UCSD-AML1 (cell line): Measurements from ENCODE around the gene LTF.
"Not testable (repeated sequence)": the region's sequence is repeated elsewhere in the genome, so short reads cannot be mapped to it uniquely, and the experiment has no call there.

ENCODE experiments used
- DNase-seq: peaks from one replicate; lab custom pipeline; 2025; ENCODE audit not compliant: unreplicated experiment; lab: John Stamatoyannopoulos, UW

LTF gene

GRCh38 chr3:46447228-46447985 lies 17.3 kb downstream of the LTF start:
- DNase-seq: peak; percentile 55

DNA sequence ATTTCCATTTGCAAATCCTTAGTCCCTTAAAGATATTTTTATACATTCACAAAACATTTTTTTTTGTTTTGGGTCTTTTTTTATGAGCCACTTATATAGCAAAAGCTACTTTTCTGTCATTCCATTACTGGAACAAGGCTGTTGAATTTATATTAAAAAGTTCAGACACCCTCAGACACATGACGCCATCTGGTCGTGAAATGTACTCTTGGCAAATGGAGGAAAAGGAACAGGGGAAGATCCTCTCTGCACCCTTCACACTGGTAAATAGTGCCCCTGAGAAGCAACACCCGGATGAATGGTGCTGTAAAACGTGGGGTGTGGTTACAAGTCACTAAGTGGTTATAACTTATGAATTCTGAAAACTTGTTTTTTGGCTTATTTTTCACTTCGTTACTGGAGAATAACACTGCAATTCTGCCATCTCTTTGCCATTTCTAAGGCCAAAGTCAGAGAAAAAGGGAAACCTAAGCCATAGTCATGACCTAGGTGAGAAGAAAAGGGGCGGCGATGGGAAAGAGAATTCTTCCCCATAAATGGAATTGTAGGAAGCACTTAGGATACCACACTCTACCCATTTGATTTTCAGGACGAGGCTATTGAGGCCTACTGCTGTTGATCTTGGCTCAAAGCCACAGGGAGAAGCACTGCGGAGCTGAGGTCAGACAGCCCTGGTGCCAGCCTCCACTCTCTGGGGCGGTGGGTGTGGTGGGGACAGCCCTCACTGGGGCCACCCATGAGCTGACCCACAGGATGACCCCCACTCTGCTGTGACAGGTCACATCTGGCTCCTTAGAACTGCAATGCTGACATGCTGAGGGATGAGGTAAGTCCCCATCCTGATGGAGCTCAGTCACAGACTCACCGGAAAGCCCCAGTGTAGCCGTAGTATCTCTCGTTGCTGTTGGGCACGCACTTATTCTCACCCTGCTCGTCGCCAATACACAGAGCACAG lies 21.9 kb downstream of the LTF start:
- DNase-seq: no peak

DNA sequence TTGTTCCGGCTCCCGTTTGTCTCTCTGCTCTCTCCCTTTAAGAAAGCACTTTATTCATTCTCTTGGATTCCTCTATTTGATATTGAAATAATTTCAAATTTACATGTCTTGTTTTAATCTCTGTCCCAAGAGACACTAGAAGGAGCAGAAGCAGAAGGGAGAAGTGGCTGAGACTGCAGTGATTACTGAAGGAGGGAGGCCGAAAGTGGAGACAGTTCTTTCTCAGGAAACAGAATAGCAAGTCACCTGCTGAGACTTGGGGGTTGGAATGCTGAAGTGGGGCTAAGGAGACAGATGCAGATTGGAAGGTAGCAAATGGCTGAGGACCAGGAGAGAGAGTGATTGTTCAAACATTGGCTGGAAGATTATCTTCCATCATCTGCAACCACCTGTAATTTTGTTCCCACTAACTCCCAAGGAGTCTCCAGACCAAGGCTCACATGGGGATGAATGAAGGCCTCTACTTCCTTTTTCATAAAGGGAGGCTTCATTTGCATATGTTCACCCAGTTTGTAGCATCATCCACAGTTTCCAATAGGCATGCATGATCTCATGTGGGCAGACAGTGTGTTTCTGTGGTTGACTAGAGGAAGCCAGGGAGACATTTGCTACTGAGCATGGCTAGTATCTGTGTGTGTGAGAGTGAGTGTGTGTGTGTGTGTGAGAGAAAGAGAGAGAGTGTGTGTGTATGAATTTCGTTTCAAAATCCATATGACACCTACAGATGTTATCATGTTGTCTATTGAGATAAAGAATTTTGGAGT lies 24.0 kb downstream of the LTF start:
- DNase-seq: no peak

- DNase-seq: no peak
Observed at GRCh38 chr3:46438831-46439230, 25.9 kb downstream of the LTF start.

GRCh38 chr3:46435081-46435726 lies 29.5 kb downstream of the LTF start:
- no peak for DNase-seq

GRCh38 chr3:46433841-46434240 lies 30.9 kb downstream of the LTF start:
- no peak for DNase-seq

- DNase-seq: peak; percentile 67
Observed at GRCh38 chr3:46433118-46433517, 31.6 kb downstream of the LTF start.

- DNase-seq: not testable (repeated sequence)
Observed at GRCh38 chr3:46431905-46432304, 32.8 kb downstream of the LTF start.

DNA sequence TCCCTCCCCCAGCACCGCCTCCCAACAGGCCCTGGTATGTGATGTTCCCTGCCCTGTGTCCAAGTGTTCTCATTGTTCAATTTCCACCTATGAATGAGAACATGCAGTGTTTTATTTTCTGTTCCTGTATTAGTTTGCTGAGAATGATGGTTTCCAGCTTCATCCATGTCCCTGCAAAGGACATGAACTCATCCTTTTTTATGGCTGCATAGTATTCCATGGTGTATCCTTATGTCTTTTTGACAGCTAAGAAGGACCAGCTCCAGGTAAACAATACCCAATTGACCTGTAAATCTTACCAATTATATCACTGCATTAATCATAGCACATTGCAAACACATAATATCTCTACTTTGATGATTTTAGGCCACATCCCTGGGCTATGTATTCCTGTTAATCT lies 33.8 kb downstream of the LTF start:
- DNase-seq: not testable (repeated sequence)

- no peak for DNase-seq
Observed at GRCh38 chr3:46429671-46430070, 35.0 kb downstream of the LTF start.

DNA sequence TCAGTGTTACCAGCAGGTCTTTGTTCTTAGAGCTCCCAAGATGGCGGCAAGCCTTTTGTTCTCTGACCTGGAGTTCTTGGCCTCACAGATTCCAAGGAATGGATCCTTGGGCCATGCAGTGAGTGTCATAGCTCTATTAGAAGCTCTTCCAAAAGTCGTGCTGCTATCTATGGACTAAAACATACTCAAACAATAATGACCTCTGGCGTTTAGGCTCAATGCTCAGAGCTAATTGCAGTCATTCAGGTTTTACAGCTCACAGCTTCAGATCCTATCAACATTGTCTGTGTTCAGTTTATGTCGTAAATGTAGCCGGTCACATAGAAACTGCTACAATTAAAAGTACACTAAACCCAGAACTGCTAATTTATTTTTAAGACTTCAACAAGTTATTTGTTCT lies 35.5 kb downstream of the LTF start:
- DNase-seq: no peak

DNA sequence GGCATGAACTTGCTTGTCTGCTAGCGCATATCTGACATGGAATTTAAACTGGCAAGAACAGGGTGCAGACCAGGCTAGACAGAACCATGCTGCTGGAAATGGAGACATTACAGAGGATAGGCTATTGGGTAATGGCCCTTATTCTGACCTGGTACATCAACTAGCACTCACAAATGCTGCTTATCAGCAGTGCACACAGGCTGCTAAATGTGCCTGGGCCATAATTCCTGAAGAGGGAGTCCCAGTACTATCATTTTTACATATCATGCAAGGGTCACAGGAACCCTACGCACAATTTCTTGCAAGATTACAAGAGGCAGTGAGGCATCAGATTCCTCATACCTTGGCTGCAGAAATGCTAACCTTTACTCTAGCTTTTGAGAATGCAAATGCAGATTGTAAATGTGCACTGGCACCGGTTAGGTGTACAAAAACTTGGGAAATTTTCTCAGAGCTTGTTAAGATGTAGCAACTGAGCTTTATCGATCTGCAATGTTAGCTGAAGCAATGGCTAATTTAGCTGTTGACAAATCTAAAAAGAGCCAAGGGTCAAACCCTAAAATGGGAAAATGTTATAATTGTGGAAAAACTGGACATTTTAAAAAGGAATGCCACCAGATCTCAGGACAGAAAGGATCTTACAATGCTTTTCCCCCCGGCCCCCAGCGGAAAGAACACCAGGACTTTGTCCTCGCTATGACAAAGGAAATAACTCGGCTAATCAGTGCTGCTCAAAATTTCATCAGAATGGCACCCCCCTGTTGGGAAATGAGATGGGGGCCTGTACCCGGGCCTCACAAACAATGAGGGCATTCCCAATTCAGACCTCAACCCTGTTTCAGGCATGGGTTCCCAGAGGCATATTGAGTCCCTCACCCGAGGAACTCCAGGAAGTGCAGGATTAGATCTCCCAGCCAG lies 36.5 kb downstream of the LTF start:
- peak; percentile 47 for DNase-seq

- peak; percentile 47 for DNase-seq
Observed at GRCh38 chr3:46427404-46427803, 37.3 kb downstream of the LTF start.

DNA sequence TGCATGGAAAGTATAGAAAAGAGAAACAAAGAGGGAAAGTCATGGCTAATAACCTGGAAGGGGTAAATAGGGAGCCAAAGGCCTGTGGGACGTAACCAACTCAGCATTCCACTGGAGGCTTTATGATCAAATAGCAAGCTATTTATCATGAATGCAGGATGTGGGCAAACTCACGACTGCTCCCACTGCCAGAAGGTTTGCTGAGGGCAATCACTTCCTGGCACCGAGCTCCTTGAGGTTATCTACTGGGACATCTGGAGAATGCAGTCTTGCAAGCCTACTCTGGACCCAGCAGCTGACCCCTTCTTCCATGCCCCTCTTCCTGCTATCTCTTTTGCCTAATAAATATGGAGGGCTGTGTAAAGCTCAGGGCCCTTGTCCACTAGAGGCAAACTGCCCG lies 38.2 kb downstream of the LTF start:
- DNase-seq: peak; percentile 72

- DNase-seq: no peak
Observed at GRCh38 chr3:46423588-46423987, 41.1 kb downstream of the LTF start.

GRCh38 chr3:46422617-46423016 lies 42.1 kb downstream of the LTF start:
- DNase-seq: no peak

GRCh38 chr3:46420931-46421330 lies 43.8 kb downstream of the LTF start:
- no peak for DNase-seq

- no peak for DNase-seq
Observed at GRCh38 chr3:46419816-46420215, 44.9 kb downstream of the LTF start.

DNA sequence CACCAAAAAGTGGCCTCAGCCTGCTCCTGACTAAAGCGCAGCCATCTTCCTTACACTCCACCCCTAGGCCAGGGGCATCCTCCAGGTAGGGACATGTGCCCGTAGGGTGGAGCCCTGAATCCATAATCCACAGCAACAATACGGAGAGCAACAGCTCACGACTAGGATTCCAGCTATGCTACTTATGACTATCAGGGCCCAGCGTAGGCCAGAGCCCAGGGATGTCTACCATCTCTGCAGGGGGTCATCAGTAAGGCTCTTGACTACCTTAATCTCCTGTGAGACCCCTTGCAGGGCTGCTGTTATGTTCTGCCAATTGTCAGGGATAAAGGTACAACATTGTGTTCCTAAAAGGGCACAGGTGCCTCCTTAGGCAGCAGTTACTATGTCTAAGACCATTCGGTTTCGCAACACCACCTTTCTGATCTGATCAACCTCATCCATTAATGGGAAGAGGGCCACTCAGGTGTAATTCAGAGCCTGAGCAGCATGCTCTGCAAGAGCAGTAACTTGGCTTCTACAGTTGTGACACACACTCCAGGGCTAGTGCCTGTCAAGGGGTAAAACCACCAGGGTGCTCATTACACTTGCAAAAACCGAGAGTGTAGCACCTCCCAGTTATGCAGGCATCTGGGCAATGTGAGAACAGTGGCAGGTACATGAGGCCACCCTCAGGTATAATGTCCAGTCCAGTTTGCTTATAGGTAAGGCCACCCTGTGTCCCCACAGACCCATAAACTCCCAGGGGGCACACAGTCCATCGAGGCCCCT lies 46.7 kb downstream of the LTF start:
- DNase-seq: no peak
